Glomerular visceral epithelial cell (primary cell): Measurements from ENCODE around the gene ARL13A.
"Not testable (repeated sequence)": the region's sequence is repeated elsewhere in the genome, so short reads cannot be mapped to it uniquely, and the experiment has no call there.

ENCODE experiments used
- DNase-seq: peaks from one replicate; pipeline ENCODE4 v3.0.0-alpha.2; 2016; ENCODE audit errors: extremely low spot score

The ARL13A gene

DNA sequence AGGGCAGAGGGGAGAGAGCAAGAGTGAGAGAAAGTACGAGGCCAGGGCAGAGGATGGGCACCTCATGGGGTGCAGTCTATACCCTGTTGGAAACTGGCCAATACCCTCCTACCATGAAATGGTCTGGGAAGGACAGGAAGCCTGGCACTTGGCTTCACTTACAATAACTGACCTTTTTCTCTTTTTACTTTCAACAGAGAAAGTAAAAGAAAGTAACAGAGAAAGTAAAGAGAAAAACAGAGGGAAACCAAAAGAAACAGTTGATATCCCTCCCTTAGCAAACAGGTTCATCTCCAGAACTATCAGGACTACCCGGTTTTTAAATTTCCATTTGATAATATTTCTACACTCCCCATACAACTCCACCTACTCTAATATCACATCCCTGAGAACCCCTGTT is 20.6 kb downstream of the ARL13A start:
- no peak for DNase-seq

DNA sequence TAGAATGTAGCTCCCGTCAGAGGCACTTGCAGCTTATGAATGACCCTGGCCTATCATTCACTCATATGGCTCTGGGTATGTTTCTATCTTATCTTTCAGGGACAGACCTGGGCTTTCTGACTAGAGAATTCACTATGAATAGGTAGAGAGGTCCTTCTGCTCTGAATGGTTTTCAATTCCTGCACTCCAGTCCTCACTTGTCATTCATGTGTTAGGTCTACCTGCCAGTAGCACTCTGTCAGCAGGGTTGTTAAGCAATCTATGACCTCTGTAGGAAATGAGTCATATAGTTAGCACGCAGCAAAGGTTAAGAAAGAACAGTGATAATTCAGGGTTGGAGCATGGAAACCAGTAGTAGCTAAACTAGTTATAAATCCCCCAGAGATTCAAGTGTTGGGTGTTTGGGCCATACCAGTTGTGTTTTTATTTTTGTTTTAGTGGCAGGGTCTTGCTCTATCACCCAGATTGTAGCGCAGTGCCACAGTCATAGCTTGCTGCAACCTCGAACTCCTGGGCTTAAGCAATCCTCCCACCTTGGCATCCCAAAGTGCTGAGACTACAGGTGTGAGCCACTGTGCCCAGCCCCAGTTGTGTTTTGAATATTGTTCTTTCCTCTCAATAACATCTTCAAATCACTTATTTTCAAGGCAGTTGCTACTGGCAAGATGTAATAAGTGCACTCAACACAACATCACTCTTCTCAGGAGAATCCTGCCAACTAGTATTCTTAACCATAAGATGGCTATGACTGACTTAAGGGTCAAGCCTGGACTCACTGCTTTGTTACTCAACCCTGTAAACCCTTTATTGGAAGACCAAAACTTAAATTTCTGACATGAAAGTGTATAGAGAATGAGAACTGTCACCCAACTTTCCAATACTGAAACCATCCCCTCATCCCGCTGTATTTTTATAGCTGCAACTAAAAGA is 25.1 kb downstream of the ARL13A start:
- peak; percentile 36 for DNase-seq

DNA sequence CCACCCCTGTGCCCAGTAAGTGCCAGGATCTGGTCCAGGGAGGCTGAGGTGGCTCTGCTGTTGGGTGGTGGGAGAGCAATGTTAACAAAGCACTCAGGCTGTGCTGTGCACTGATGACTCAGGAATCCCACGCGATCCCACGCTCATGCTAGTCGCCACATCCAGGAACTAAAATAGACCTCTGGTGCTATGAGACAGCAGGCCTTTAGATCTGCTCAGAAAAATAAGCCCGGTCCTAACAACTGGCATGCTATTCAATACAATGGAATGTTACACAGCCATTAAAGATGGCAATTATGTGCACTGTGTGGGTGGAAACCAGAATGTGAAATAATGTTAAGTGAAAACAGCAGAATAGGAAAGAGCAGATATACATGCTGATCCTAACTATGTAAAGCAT is 26.0 kb downstream of the ARL13A start:
- DNase-seq, result peak; percentile 32

DNA sequence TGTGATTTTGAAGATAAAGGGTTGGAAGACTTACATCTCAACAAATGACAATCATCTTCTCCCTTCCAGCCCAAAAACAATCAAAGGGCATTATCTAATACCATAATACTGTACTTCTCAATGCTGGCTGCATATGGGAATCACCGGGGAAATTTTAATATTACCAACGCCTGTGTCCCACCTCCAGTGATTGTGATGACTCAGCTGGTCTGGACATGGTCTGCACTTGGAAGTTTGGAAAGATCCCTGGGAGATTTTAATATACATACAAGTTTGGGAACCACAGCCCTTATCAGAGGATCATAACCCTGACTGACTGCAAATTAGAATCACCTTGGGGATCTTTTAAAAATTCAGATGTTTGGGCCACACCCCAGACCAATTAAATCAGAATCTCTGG is 29.9 kb downstream of the ARL13A start:
- no peak for DNase-seq

DNA sequence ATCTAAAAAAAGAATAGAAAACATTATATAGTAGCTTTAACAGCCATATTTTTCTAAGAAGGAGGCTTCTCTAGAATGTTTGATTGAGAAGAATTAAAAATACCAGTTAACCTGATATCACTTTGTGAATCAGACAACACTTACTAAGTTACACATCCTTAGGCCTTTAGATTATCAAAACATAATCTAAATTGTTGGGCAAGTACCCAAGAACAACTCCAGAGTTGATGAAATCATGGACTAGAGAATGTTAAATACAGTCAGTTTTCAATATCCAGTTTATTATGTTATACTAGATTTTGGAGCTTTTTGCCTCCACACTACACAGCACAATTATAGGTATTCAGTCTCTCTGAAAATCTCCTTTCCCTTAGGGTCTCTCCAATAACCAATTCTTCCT is 39.6 kb downstream of the ARL13A start:
- DNase-seq, result no peak

DNA sequence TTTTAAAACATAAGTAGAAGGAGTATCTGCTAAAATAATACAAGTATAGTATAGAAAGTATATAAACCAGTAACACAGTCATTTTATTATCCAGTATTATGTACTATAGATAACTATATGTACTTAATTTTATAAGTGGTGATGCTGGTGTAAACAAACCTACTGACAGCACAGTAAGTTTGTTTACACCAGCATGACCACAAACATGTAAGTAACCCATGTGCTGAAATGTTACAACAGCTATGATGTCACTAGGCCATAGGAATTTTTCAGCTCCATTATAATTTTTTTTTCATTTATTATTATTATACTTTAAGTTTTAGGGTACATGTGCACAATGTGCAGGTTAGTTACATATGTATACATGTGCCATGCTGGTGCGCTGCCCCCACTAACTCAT is 42.5 kb downstream of the ARL13A start:
- DNase-seq, result not testable (repeated sequence)

DNA sequence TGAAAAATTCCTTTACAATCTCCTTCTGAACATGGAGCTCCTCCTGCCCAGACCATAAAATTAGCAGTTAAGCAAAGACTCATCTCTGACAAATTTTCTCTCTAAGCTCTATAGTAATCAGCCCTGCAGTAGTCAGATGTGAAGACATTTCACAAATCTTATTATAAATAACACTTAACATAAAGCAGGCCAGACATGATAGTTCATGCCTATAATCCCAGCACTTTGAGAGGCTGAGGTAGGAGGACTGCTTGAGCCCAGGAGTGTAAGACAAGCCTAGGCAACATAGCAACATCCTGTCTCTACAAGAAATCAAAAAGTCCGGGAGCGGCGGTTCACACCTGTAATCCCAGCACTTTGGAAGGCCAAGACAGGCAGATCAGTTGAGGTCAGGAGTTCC is 52.5 kb downstream of the ARL13A start:
- no peak for DNase-seq

DNA sequence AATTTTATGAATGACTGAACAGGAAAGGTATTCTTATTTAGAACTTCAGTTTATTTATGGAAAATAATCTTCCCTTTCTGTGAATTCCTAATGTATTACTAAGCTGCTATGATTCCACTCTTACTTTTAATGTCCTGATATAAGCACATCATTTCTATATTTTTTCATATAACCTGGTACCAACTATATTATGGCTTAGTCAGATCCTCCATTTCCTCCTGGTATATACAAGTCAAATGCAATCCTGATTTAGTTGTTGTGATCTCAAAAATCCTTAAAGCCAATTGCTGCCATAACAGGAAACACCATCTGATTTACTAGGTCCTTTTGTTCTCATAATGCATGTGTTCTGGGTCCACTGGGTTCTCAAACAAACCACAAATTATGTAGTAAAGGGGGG is 55.6 kb downstream of the ARL13A start:
- DNase-seq, result no peak

DNA sequence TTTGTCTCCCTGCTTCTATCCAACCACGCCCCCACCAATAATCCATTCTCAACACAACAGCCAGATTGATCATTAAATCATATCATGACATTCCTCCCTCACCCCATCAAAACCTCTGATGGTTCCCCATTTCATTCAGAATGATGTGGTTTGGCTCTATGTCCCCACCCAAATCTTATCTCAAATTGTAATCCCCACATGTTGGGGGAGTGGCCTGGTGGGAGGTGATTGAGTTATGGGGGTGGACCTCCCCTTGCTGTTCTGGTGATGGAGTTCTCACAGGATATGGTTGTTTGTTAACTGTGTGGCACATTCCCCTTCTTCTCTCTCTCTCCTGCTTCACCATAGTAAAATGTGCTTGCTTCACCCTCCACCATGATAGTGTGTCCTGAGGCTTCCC is 59.1 kb downstream of the ARL13A start:
- DNase-seq, result no peak

DNA sequence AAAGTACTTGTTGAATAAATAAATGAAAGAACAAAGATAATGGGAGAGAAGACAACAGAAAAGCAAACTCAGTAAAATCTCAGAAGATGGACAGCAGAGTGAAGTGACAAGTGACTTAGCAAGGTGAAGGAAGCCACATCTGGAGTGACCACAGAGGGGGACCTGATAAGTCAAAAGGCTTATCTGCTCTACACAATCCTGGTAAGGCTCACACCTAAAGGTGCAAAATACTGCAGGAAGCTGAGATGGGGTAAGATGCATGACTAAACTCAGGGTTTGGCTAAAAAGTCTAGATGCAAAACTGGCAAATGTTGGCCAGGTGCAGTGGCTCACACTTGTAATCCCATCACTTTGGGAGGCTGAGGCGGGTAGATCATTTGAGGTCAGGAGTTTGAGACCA is 60.2 kb downstream of the ARL13A start:
- DNase-seq, result no peak

DNA sequence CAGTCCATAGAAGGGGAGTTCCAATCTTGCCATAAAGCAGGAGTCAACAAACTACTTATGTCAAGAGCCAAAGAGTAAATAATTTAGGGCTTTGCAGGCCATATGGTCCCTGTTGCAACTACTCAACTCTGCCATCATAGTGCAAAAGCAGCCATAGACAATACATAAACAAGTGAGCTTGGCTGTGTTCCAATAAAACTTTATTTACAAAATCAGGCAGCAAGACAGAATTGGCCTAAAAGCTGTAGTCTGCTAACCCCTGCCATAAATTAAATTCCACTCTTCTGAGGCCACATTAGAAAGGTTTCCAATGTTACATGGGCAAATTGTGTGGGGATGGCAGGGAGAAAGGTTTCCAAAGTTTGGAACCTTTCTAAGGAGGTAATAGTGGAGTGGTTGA is 67.7 kb downstream of the ARL13A start:
- DNase-seq, result no peak

DNA sequence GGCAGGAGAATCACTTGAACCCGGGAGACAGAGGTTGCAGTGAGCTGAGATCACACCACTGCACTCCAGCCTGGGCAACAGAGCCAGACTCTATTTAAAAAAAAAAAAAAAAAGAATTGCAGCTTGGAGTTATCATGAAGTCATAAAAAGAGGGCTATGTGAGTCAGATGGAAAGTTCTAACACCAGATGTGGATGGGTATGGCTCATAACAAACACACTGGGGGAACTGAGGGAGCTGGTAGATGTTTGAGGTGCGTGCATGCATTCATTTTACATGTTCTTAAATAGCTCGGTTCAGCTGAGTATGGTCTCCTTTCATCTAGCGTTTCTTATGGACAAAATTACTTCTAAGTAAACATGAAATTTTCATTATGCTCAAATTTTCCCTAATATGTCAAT is 70.7 kb downstream of the ARL13A start:
- no peak for DNase-seq
